Skeletal muscle tissue (tissue), 4 donors: ENCODE measurements around the gene CCL19. TPM values are rescaled to one million over a fixed set of nuclear protein-coding genes. Genes with fewer than 3 reads are reported as not detected.

ENCODE experiments used
- H3K27ac ChIP-seq: one replicate; pipeline ENCODE4 v1.7.0; 2013; ENCODE audit warnings: mild to moderate bottlenecking, low read depth, low read length, inconsistent platforms
- H3K27me3 ChIP-seq, 3 donors: one replicate each; pipeline ENCODE4 v1.7.0; 2013; ENCODE audit warnings: low read length in 3 of 3; ENCODE audit not compliant: control insufficient read depth in 3 of 3, insufficient read depth in 3 of 3
- H3K36me3 ChIP-seq, 3 donors: one replicate each; pipeline ENCODE4 v1.7.0; 2013; ENCODE audit warnings: low read length in 3 of 3; ENCODE audit not compliant: control insufficient read depth in 3 of 3, insufficient read depth in 3 of 3
- H3K4me1 ChIP-seq, 3 donors: one replicate each; pipeline ENCODE4 v1.7.0; 2013; ENCODE audit warnings: low read length in 3 of 3, mild to moderate bottlenecking in 3 of 3; ENCODE audit not compliant: control insufficient read depth in 3 of 3, insufficient read depth in 3 of 3
- H3K4me3 ChIP-seq, 3 donors: one replicate each; pipeline ENCODE4 v1.7.0; 2013; ENCODE audit warnings: low read length in 3 of 3
- H3K9ac ChIP-seq, 3 donors: one replicate each; pipeline ENCODE4 v1.7.0; 2013; ENCODE audit warnings: low read length in 3 of 3, mild to moderate bottlenecking in 3 of 3, moderate library complexity in 2 of 3, low read depth in 1 of 3
- H3K9me3 ChIP-seq, 3 donors: one replicate each; pipeline ENCODE4 v1.7.0; 2013; ENCODE audit warnings: low read length in 3 of 3; ENCODE audit not compliant: control insufficient read depth in 3 of 3
- total RNA-seq: library from RNA; depleted of rRNA; stranded (reverse); fragments of >200 nt; gene quantifications from one replicate; pipeline ENCODE4 v1.2.3, GENCODE V29; 2014
- donor health status: Osteomylitis.

CCL19 gene
- total RNA-seq, 1 donor from 2014 or later: not detected

DNA sequence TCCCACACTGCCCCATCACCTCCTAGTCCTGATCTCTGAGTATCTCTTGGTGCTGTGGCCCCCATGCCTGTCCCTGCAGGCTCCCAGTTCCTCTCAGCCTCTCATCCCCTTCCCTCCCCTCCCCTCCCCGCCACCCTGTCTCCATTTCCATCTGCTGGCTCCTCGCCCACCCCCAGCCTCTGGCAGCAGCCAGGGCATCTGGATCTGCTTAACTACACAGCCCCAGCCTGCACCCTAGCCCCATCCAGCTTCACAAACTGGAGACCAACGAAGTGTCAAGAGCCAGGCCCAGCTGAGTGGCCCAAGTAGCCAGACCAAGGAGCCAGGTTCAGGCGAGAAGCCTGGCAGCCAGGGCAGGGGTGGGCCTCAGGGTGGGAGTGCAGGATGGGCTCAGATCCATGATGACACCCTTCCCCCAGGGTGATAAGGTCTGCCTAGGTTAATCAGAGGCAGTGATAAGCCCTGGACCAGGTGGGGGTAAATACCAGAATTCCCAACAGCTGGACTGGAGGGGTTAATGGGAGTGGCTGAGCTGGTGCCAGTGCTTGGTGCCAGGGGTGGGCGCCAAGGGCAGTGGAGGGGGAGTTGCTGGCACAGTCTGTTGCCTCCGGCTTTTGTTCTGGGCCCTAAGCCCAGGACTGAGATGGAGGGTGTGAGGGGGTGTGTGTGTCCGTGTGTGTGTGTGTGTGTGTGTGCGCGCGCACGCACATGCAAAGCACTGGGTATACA is 36.6 kb downstream of the CCL19 start:
- Histone ChIP-seq H3K4me3 (peak overlapping the region in 2 of 3 donors; percentile 7 to 9), H3K9me3 (no peaks in the 10 kb centered on the region), H3K9ac (peak overlapping the region in 1 of 3 donors; percentile 54), H3K27ac (peak overlapping the region; percentile 72), H3K4me1 (peaks cover 38 to 49% (median 47%) of the 10 kb centered on the region in 3 donors), H3K27me3 (no peaks in the 10 kb centered on the region), H3K36me3 (peaks cover 5 to 23% (median 20%) of the 10 kb centered on the region in 3 donors)

DNA sequence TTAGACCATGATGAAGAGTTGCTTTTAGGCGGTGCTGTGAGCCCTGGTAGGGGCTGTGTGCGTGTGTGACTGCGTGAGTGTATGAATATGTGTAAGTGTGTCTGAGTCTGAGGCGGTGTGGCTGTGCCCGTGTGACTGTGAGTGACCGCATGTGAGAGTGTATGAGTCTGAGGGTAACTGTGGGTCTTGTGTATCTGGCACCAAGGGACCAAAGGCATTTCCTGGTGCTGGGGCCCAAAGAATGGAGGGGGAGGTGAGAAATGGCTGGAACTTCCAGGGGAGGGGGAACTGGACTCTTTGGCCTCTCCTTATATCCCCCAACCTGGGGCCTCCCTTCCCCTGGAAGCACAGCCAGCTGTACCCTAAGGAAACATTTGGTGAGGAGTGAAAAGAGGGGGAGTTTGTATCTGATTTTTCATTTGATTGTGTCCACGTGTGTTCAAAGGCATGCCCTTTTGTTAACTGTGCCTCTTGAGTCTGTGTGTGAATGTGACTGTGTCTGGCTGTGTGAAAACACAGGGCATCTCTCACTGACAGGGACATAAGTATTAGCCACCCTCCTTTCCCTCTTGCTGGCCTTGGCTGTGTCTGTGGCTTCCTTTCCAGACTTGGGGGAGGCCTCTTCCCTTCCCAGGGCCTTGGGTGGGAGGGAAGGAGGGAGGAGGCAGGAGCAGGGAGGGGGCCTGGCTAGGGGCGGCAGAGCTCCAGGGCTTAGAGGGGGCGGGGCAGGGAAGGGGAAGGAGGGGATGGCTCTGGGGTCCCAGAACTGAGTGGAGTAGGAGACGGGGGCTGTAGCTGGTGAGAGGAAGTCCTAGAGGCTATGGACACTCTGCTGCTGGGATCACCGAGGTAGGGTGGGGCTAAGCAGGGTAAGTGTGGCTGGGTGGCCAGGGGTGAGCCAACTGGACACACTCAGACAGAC is 37.7 kb downstream of the CCL19 start:
- H3K4me1 ChIP-seq: peaks cover 42 to 59% (median 51%) of the 10 kb centered on the region in 3 donors
- peak overlapping the region; percentile 80 to 92 (median 85) for H3K9ac ChIP-seq
- H3K36me3 ChIP-seq: peaks cover 15 to 32% (median 29%) of the 10 kb centered on the region in 3 donors
- peak overlapping the region; percentile 34 to 96 (median 88) for H3K4me3 ChIP-seq
- H3K27me3 ChIP-seq: no peaks in the 10 kb centered on the region
- H3K27ac ChIP-seq: peak overlapping the region; percentile 72
- H3K9me3 ChIP-seq: no peaks in the 10 kb centered on the region

DNA sequence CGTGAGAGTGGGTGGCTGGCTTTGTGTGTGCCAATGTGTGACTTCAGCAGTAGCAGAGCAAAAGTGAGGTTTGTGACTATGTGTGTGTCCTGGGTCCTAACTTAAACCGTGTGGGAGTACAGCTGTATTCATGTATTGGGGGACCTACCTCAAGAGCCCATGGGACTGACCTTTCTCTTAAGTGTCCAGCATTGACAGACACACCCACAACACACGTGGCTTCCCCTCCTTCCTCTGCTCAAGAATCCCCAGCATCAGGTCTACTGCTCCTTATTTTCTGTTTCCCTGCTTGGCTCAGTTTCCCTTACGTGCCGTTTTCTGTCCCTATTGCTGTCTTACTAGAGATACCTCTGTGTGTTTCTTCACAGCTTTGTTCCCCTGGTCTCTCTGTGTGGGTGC is 38.5 kb downstream of the CCL19 start:
- Histone ChIP-seq H3K27ac (peak overlapping the region; percentile 72), H3K36me3 (peaks cover 19 to 30% (median 30%) of the 10 kb centered on the region in 3 donors), H3K9me3 (no peaks in the 10 kb centered on the region), H3K4me1 (peaks cover 49 to 67% (median 59%) of the 10 kb centered on the region in 3 donors), H3K27me3 (no peaks in the 10 kb centered on the region), H3K9ac (peak overlapping the region; percentile 80 to 92 (median 85)), H3K4me3 (peak overlapping the region; percentile 73 to 96 (median 88))

DNA sequence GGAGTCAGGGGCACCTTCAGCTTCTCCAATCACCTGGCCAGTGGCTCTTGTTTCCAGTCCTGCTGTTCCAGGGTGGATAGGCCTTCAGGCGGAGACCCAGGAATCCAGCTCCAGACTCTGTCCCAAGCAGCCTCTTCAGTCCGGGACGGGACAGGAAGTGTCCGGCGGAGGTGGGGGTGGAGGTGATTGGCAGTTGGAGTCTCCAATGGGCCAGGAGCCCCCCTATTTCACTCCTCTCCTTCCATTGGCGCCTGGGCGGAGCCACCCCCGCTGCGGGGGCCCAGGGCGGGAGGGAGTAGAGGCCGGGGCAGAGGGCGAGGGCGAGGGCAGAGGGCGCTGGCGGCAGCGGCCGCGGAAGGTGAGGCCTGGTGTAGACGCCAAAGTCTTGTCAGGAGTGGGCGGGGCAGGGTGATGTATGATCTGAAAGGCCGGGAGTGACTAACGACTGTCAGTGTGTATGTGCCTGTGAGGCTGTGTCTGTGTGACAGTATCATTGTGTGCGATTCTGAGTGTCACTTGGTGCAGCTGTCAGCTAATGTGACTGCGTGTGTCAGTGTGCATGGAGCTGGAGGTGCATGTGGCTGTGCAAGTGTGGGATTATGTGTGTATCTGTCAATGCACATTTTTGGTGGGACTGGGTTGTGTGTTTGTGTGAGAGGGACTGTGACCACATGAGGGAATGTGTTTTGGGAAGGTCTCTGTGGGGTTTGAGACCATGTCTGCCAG is 39.0 kb downstream of the CCL19 start, which contains the start of gene IL11RA:
TSS of gene IL11RA (plus strand) at position 310 of the 726 bp plus-strand sequence. CDS start 3,033 bp downstream, outside the sequence.
- Histone ChIP-seq H3K36me3 (peaks cover 19 to 29% (median 25%) of the 10 kb centered on the region in 3 donors), H3K9me3 (no peaks in the 10 kb centered on the region), H3K4me1 (peaks cover 55 to 72% (median 65%) of the 10 kb centered on the region in 3 donors), H3K4me3 (peak within 1 kb of the TSS; percentile 73 to 96 (median 88)), H3K27me3 (no peaks in the 10 kb centered on the region), H3K27ac (peak within 1 kb of the TSS; percentile 72), H3K9ac (peak within 1 kb of the TSS; percentile 80 to 92 (median 85))

DNA sequence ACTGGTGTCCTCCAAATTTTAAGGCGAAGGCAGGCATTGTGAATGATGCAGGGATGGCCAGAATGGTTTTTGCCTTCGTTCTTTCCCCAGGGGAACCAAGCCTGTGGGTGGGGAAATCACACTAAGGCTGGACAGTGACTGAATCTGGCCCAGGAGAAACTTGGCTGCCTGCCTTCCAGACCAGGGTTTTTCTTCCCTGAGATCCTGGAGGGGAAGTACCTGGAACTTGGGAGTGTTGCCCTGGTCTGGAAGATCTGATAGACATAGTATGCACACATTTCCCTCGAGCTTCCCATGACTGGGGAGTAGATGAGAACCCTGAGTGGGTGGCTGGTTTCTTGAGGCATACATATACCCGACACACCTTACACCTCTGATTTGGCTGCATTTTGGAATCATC is 39.8 kb downstream of the CCL19 start:
- H3K4me3 ChIP-seq: peak overlapping the region; percentile 65 to 96 (median 88)
- no peaks in the 10 kb centered on the region for H3K27me3 ChIP-seq
- peaks cover 58 to 80% (median 67%) of the 10 kb centered on the region in 3 donors for H3K4me1 ChIP-seq
- peak overlapping the region; percentile 72 for H3K27ac ChIP-seq
- peak overlapping the region; percentile 64 to 92 (median 85) for H3K9ac ChIP-seq
- no peaks in the 10 kb centered on the region for H3K9me3 ChIP-seq
- H3K36me3 ChIP-seq: peaks cover 19 to 26% (median 22%) of the 10 kb centered on the region in 3 donors

DNA sequence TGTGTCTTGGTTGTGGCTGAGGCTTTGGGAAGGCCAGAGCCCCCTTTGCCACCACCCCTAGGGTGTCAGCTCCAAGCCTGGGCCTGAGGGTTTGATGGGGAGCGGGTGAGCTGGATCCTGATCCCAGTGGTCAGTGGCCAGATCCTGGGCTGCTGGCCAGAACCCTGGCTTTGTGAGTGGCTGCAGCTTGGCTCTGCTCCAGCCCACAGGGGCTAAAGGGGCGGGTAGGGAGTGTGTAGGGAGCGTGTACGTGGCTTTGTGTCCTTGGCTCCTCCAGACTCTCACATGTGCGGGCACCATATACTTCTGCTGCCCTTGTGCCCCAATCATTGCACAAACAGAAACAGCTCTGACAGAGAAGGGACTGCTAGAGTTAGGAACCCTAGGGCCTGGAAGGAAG is 40.3 kb downstream of the CCL19 start:
- peak overlapping the region; percentile 72 for H3K27ac ChIP-seq
- H3K27me3 ChIP-seq: no peaks in the 10 kb centered on the region
- peak overlapping the region in 2 of 3 donors; percentile 65 to 96 for H3K4me3 ChIP-seq
- peak overlapping the region in 2 of 3 donors; percentile 16 to 92 for H3K9ac ChIP-seq
- H3K4me1 ChIP-seq: peaks cover 63 to 85% (median 72%) of the 10 kb centered on the region in 3 donors
- H3K9me3 ChIP-seq: no peaks in the 10 kb centered on the region
- peaks cover 19 to 26% (median 22%) of the 10 kb centered on the region in 3 donors for H3K36me3 ChIP-seq

DNA sequence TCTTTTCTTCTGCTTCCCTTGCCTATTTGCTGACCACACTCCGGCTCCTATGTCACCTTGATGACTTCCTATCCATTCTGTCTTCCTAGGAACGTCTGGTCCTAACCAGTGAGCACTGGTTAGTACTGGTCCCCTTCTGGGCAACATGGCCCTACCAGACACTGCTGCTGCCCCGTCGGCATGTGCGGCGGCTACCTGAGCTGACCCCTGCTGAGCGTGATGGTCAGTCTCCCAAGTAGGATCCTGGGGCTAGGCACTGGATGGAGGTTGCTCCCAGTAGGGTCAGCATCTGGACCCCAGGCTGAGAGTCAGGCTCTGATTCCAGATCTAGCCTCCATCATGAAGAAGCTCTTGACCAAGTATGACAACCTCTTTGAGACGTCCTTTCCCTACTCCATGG is 42.4 kb downstream of the CCL19 start:
- peak overlapping the region in 1 of 3 donors; percentile 25 for H3K9ac ChIP-seq
- no peak overlapping the region for H3K27ac ChIP-seq
- H3K4me1 ChIP-seq: peaks cover 45 to 71% (median 57%) of the 10 kb centered on the region in 3 donors
- no peaks in the 10 kb centered on the region for H3K27me3 ChIP-seq
- peaks cover 19 to 26% (median 22%) of the 10 kb centered on the region in 3 donors for H3K36me3 ChIP-seq
- H3K4me3 ChIP-seq: no peak overlapping the region
- H3K9me3 ChIP-seq: no peaks in the 10 kb centered on the region

DNA sequence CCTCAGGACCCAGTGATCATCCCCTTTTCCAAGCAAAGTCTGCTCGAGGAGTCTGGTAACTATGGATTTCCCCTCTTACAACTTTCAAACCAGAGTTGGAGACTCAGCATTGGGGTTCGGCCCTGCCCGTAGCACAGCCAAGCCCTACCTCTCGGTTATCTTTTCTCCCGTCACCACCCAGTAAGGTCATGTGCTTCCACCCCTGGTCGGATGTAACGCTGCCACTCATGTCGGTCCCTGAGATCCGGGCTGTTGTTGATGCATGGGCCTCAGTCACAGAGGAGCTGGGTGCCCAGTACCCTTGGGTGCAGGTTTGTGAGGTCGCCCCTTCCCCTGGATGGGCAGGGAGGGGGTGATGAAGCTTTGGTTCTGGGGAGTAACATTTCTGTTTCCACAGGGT is 43.4 kb downstream of the CCL19 start:
- Histone ChIP-seq H3K4me1 (peaks cover 38 to 61% (median 46%) of the 10 kb centered on the region in 3 donors), H3K9ac (peak overlapping the region; percentile 84 to 96 (median 87)), H3K36me3 (peaks cover 19 to 26% (median 22%) of the 10 kb centered on the region in 3 donors), H3K4me3 (peak overlapping the region; percentile 92 to 97 (median 95)), H3K9me3 (no peaks in the 10 kb centered on the region), H3K27me3 (no peaks in the 10 kb centered on the region), H3K27ac (peak overlapping the region; percentile 15)

DNA sequence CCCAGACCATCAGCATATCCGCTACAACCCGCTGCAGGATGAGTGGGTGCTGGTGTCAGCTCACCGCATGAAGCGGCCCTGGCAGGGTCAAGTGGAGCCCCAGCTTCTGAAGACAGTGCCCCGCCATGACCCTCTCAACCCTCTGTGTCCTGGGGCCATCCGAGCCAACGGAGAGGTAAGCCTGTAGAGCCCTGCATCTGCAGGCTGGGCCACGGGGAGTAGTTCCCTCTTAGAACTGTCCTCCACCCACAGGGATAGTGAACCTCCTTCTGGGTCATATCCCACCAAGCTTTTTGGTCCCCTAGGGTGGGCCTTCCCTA is 44.0 kb downstream of the CCL19 start:
- Histone ChIP-seq H3K9me3 (no peaks in the 10 kb centered on the region), H3K27me3 (no peaks in the 10 kb centered on the region), H3K9ac (peak overlapping the region; percentile 84 to 96 (median 87)), H3K27ac (peak overlapping the region; percentile 85), H3K4me3 (peak overlapping the region; percentile 92 to 97 (median 95)), H3K4me1 (peaks cover 33 to 55% (median 41%) of the 10 kb centered on the region in 3 donors), H3K36me3 (peaks cover 19 to 26% (median 22%) of the 10 kb centered on the region in 3 donors)
